Stimulated activated CD8-positive, alpha-beta memory T cell treated with anti-CD3 and anti-CD28 coated beads, Interleukin-2, amount 100 ng/mL, for 1 hour (primary cell): ENCODE data around the gene IDH2.
"Not testable (repeated sequence)": the region's sequence is repeated elsewhere in the genome, so short reads cannot be mapped to it uniquely, and the experiment has no call there.

ENCODE experiments used
- DNase-seq, 2 donors: peaks; one replicate each; pipeline ENCODE4 v3.0.0-alpha.2; 2020; ENCODE audit warnings: low read depth in 2 of 2

The IDH2 gene

GRCh38 chr15:90084876-90085423 lies 17.3 kb downstream of the IDH2 start:
- no peak for DNase-seq

DNA sequence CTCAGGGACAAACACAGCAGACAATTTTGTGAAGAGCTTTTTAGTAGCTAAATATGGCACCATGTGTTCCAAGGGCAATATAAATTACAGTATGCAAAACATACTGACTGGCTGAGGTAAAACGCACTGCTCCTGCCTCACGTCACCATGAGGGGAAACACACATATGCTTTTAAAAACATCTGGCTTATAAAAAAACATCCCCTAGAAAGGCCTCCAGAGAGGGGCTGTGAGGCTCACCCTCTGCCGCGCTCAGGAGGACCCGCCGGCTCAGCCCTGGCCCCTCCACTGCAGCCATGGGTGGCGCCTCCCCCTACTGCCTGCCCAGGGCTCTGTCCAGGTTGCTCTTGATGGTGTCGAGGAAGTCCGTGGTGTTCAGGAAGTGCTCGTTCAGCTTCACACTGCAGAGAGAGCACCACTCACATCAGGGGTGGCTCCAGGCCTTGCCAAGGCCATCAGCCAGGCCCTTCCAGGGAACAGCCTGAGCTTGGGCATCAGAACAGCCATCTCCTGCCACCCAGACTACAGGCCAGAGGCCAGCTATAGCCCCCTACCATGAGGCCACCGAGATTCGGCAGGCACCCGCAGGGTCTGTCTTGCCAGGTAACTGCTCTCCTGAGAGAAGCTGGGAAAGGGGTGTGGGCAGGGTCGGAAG lies 18.2 kb downstream of the IDH2 start:
- no peak for DNase-seq

DNA sequence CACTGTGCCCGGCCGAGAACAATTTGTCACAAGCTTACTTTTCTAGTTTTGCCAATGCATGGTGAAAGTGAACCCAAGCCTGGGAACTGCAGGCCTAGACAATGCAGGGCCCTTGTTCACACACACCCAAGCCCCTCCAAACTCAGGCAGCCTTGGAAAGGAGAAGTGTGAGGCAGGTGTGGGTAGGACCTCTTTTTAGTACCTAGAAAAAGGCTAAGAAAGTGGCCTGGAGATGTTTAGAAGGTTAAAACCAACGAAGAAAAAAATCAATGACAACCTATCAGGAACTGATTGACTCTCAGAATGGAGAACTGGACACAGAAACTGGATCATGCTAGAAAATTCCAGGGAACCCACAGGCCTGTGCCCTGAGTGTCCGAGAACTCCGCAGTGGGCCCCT lies 18.8 kb downstream of the IDH2 start:
- DNase-seq, result no peak

GRCh38 chr15:90082140-90082715 lies 20.0 kb downstream of the IDH2 start:
- no peak for DNase-seq

DNA sequence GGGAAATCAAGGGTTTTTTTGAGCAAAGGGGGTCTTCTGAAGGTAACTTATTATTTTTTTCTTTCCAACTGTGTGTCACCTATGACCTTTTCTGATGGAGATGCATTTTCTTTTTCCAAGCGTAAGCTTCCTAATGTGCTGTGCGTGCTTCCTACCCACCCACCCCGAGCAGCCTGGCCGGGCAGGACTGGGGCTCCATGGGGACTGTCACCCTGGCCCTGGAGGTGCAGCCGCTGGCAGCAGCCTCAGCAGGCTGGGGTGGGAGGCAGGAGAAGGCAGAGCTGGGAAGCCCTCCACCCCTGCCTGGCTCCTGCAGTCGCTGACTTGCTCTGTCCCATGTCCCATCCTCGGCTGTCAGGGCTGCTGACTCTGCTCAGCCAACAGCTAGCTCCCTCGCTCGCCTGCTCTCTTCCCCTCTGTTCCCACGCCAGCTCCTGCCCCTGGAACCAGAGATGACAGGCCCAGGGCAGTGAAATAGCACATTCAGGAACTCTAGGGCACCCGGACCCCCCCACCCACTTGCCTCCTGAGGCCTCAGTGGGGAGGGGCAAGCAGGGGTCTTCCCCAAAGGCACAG lies 21.4 kb downstream of the IDH2 start:
- no peak for DNase-seq

DNA sequence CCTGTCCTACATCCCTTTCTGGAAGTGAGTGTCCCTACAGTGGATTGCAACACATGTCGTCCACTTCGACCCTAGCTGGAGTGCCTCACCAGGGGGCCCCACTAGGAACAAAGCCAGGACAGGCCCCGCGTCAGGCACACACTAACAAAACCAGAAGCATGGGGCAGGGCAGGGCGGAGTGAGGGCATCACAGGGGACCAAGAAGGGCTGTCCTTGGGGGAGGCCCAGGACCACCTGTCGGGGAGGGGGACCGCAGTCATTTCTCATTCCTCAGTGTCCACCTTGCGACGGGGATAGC lies 21.9 kb downstream of the IDH2 start:
- DNase-seq, result no peak

DNA sequence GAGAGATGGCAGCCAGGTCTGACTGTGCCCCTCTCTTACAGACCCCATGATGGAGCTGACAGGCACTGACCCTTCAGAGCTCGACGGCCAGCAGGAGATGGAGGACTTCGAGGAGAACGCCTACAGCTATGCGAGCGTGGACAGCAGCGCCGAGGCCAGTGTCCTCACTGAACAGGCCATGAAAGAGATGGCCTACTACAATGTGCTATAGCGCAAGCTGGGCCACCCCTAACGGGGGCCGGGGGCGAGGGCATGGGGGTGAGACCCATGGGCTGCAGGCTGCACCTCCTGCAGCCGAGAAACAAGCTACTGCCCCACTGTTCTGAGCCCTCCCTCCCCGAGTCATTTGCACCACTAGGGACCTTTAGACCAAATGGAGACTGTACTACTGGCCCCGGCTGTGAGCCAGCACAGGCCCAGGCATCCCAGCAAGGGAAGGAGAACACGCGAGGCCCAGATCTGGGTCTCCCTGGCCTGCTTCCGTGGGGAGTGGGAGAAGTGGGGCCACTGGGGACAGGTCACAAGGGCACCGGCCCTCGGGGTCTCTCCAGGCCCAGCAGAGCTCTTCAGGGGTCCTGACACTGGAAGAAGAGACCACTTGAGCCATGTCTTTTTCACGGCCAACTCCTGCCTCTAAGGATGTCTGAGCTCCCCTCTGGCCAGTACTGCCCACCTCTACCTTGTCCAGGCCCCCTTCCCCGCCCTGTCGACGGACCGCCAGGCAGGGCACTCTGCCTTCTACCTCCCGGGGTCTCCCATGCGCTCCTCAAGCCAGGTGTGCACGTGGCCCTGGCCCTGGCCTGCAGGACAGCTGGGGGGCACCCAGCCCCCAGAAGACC lies 22.4 kb downstream of the IDH2 start:
- no peak for DNase-seq

GRCh38 chr15:90078965-90079364 lies 23.3 kb downstream of the IDH2 start:
- DNase-seq, result no peak

GRCh38 chr15:90076716-90077115 lies 25.6 kb downstream of the IDH2 start:
- no peak for DNase-seq

DNA sequence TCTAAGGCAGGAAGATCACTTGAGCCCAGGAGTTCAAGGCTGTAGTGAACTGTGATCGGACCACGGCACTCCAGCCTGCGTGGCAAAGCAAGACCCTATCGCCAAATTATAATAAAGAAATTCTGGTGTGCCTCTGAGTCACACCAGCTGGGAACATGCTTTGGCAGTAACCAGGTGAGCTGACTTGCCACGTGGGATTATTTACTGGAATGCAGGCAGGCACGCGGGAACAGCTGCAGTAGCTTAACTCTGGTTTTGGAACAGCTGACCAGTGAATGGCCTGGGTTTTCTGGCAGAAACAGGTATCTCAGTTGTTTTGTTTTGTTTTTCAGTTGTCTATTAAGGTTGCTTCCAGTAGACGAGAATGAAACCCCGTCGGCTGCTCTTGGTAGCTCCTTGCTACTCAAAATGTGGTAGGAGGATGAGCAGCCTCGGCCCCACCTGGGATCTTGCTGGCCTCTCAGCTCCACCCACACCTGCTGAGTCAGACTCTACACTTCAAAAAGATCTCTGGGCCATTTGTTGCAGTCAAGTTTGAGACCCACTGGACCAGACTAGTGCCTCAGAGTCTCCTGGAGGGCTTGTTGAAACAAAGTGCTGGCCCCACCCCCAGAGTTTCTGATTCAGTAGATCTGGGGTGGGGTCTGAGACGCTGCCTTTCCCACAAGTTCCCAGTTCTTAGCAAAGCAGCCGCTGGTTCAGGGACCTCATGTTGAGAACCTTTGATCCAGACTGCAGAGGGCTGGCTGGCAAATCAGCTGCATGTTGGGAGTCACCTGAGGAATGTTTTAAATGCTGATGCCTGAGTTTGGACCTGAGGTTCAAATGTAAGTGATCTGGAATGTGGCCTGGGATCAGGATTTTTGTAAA lies 26.6 kb downstream of the IDH2 start:
- DNase-seq, result no peak

DNA sequence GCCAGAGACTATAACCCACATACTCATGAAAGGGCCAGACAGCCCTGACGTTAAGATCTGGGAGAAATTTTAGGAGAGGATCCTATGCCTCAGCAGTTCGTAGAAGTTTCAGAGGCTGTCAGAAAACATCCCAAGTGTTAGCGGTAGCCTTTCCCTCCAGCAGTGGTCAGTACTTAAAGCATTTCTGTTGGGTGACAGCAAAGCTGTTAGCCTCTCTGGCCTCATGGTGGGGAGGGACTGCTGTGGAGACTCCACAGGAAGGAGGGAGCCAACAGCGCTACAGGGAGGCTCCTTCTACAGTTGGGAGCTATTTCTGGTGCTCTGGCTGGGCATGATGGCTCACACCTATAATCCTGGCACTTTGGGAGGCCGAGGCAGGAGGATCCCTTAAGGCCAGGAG lies 27.4 kb downstream of the IDH2 start:
- DNase-seq, result no peak

- no peak for DNase-seq
Observed at GRCh38 chr15:90074023-90074422, 28.2 kb downstream of the IDH2 start.

- DNase-seq, result no peak
Observed at GRCh38 chr15:90072978-90073640, 29.2 kb downstream of the IDH2 start.

GRCh38 chr15:90071220-90071807 lies 31.0 kb downstream of the IDH2 start:
- DNase-seq, result peak; percentile 41 to 65

GRCh38 chr15:90070623-90071022 lies 31.6 kb downstream of the IDH2 start:
- not testable (repeated sequence) for DNase-seq

GRCh38 chr15:90067953-90068606 lies 34.2 kb downstream of the IDH2 start:
- DNase-seq, result no peak

DNA sequence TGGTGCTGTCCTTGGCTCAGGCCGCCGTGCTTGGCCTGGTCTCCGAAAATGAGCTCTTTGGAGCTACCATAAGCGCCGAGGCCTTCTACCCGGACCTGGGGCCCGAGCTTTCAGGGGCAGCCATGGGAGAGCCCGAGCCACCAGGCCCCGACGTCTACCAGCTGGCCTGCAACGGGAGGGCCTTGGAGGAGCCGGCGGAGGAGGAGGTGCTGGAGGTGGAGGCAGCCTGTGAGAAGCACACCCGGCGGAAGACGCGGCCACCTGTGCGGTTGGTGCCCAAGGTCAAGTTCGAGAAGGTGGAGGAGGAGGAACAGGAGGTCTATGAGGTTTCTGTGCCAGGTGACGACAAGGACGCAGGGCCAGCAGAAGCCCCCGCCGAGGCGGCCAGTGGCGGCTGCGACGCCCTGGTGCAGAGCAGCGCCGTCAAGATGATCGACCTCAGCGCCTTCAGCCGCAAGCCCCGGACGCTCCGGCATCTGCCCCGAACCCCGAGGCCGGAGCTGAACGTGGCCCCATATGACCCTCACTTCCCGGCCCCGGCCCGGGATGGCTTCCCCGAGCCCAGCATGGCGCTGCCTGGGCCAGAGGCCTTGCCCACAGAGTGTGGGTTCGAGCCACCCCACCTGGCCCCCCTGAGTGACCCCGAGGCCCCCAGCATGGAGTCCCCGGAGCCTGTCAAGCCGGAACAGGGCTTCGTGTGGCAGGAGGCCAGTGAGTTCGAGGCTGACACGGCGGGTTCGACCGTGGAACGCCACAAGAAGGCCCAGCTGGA lies 34.9 kb downstream of the IDH2 start:
- DNase-seq, result no peak

DNA sequence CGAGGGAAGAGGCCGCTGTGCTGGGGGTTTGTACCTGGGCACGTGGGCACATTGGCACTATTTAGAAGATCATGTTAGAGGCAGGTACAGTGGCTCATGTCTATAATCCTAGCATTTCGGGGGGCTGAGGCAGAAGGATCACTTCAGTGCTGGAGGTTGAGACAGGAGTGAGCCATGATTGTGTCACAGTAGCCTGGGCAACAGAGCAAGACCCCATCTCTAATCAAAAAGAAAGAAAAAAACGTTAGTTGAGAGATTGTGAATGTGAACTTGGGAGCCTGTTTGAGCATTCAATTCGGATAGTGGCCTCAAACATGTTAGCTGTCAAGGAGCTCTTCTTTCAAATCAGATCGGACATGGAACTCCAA lies 36.6 kb downstream of the IDH2 start:
- no peak for DNase-seq

- no peak for DNase-seq
Observed at GRCh38 chr15:90064911-90065681, 37.2 kb downstream of the IDH2 start.
